Neural crest cell (in vitro differentiated cells): ENCODE measurements around the gene SMOC2. TPM values are rescaled to one million over a fixed set of nuclear protein-coding genes. Genes with fewer than 3 reads are reported as not detected.

ENCODE experiments used
- DNase-seq: peaks from one replicate; pipeline ENCODE4 v3.0.0; 2021; ENCODE audit warnings: low read depth, mixed read lengths, low spot score
- H3K27ac Mint-ChIP-seq: one replicate; pipeline ENCODE4 v1.8.0; 2021; ENCODE audit warnings: mild to moderate bottlenecking, mixed read lengths; ENCODE audit not compliant: unreplicated experiment
- H3K27me3 Mint-ChIP-seq: 2 replicates; pipeline ENCODE4 v1.8.0; 2021; ENCODE audit warnings: low read depth, mild to moderate bottlenecking, mixed read lengths
- H3K36me3 Mint-ChIP-seq: 2 replicates; pipeline ENCODE4 v1.8.0; 2021; ENCODE audit warnings: low read depth, mild to moderate bottlenecking, mixed read lengths
- H3K4me1 Mint-ChIP-seq: 2 replicates; pipeline ENCODE4 v1.8.0; 2021; ENCODE audit warnings: mixed read lengths
- H3K4me3 Mint-ChIP-seq: one replicate; pipeline ENCODE4 v1.8.0; 2021; ENCODE audit warnings: mild to moderate bottlenecking, mixed read lengths
- H3K9me3 Mint-ChIP-seq: 2 replicates; pipeline ENCODE4 v1.8.0; 2021; ENCODE audit warnings: mixed read lengths
- total RNA-seq: library from RNA; stranded (reverse); gene quantifications from 2 replicates; pipeline ENCODE4 v1.2.1, GENCODE V29; 2021
- TF ChIP-seq, protein P1 (sequence below): fragments of 200-600 bp; sonication (generic); conservative IDR thresholded peaks from 2 replicates; pipeline ENCODE4 v1.5.0; 2021; ENCODE audit warnings: antibody characterized with exemption, mild to moderate bottlenecking

The SMOC2 gene
- total RNA-seq, 1 donor from 2014 or later, result 0.23 TPM

DNA sequence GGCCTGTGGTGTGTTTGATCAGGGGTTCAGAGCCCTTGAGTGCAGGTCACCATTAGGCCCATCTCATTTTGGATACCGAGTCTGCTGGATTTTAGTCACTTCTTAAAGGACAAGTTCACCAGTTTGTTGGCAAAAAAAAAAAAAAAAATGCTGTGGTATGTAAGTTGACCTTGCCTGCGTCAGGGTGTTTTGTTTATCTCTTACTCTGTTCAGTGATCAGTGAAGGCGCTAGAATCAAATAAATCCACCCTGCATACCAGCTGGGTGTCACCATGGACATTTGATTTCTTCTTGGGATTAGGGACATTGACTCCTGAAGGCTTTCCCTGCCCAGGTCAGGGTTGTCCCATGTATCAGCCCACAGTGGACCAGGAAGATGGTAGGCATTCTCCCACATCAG, 6.7 kb downstream of the SMOC2 start:
- Mint-ChIP-seq H3K36me3 (no peaks in the 10 kb centered on the region), H3K4me1 (peaks cover 5% of the 10 kb centered on the region), H3K4me3 (no peak overlapping the region), H3K9me3 (no peaks in the 10 kb centered on the region), H3K27ac (no peak overlapping the region), H3K27me3 (peaks cover 44% of the 10 kb centered on the region)
- no peak for DNase-seq
- TF ChIP-seq, protein P1, sequence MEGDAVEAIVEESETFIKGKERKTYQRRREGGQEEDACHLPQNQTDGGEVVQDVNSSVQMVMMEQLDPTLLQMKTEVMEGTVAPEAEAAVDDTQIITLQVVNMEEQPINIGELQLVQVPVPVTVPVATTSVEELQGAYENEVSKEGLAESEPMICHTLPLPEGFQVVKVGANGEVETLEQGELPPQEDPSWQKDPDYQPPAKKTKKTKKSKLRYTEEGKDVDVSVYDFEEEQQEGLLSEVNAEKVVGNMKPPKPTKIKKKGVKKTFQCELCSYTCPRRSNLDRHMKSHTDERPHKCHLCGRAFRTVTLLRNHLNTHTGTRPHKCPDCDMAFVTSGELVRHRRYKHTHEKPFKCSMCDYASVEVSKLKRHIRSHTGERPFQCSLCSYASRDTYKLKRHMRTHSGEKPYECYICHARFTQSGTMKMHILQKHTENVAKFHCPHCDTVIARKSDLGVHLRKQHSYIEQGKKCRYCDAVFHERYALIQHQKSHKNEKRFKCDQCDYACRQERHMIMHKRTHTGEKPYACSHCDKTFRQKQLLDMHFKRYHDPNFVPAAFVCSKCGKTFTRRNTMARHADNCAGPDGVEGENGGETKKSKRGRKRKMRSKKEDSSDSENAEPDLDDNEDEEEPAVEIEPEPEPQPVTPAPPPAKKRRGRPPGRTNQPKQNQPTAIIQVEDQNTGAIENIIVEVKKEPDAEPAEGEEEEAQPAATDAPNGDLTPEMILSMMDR, result no peak

DNA sequence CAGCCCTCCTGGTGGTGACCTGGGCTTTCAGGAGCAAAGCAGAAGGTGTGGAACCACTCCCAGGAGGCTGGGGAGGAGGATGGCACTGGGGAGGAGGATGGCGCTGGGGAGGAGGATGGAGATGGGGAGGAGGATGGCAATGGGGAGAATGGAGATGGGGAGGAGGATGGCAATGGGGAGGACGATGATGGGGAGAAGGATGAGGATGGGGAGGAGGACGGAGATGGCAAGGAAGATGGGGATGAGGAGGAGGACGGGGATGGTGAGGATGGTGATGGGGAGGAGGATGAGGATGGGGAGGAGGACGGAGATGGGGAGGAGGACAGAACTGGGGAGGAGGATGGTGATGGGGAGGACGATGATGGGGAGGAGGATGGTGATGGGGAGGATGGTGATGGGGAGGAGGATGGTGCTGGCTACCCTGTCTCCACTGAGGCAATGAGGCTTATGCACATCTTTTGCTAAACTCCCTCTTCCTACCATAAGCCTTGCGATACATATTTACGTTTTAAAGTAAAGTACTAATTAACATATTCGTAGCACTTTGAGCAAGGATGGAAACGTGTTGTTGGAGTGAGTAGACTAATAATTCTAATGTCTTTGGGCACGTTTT, 7.4 kb downstream of the SMOC2 start:
- no peaks in the 10 kb centered on the region for H3K9me3 Mint-ChIP-seq
- peaks cover 38% of the 10 kb centered on the region for H3K27me3 Mint-ChIP-seq
- TF ChIP-seq, protein P1, result no peak
- DNase-seq, result no peak
- no peak overlapping the region for H3K27ac Mint-ChIP-seq
- no peaks in the 10 kb centered on the region for H3K36me3 Mint-ChIP-seq
- no peak overlapping the region for H3K4me3 Mint-ChIP-seq
- peaks cover 6% of the 10 kb centered on the region for H3K4me1 Mint-ChIP-seq

DNA sequence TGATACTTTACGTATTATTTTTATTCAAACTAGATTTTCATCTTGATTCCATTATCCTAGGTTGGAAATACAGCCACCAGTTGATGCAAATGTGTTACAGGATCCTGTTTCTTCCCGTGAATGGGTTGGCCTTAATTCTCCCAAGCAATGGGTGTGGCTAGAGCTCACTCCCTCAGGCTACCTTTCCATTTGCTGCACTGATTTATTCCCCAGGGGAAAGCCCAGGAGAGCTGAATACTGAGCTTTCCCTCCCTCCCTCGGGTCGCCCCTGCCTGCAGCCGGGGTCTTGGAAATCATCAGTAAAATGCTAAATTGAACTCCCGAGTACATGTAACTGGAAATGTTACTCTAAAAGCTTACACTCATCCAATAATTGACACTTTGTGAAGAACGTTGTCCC, 9.9 kb downstream of the SMOC2 start:
- H3K27ac Mint-ChIP-seq, result no peak overlapping the region
- DNase-seq, result no peak
- H3K27me3 Mint-ChIP-seq, result peaks cover 21% of the 10 kb centered on the region
- TF ChIP-seq, protein P1, result no peak
- H3K36me3 Mint-ChIP-seq, result no peaks in the 10 kb centered on the region
- H3K4me1 Mint-ChIP-seq, result peaks cover 13% of the 10 kb centered on the region
- no peaks in the 10 kb centered on the region for H3K9me3 Mint-ChIP-seq
- H3K4me3 Mint-ChIP-seq, result no peak overlapping the region

DNA sequence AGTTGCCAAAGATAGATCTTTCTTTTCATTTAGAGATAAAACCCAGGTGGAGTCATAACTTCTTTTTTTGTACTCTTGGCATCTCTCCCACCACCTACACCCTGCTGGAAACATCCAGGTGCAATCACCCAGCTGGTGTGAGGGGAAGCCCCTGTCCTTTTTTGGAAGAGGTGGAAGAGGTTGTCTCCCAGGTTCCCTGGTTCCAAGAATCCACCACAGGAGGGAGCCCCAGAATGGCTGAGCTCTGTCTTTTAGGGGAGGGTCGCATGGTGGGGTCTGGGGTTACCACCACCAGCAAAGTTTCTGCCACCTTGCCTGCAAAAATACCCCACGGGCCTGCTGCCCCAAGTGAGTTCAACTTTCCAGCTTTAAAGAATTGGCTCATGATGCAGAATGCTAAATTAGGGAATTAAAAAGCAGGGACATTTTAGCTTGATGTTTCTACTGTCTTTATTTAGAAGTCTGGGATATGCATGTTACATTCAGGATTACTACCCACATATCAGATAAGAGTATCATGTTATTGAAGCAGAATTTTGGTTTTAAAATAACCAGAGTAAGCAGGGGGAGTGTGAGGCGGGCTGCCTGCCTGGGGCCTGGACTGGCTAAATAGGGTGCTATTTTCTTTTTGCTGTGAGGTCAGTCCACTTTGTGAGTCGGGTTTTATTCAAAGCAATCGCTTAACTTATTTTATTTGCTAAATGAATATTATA, 11.0 kb downstream of the SMOC2 start:
- Mint-ChIP-seq H3K4me3 (no peak overlapping the region), H3K27me3 (peaks cover 17% of the 10 kb centered on the region), H3K27ac (no peak overlapping the region), H3K36me3 (no peaks in the 10 kb centered on the region), H3K4me1 (peaks cover 13% of the 10 kb centered on the region), H3K9me3 (no peaks in the 10 kb centered on the region)
- no peak for DNase-seq
- TF ChIP-seq, protein P1, result peak; percentile 43

DNA sequence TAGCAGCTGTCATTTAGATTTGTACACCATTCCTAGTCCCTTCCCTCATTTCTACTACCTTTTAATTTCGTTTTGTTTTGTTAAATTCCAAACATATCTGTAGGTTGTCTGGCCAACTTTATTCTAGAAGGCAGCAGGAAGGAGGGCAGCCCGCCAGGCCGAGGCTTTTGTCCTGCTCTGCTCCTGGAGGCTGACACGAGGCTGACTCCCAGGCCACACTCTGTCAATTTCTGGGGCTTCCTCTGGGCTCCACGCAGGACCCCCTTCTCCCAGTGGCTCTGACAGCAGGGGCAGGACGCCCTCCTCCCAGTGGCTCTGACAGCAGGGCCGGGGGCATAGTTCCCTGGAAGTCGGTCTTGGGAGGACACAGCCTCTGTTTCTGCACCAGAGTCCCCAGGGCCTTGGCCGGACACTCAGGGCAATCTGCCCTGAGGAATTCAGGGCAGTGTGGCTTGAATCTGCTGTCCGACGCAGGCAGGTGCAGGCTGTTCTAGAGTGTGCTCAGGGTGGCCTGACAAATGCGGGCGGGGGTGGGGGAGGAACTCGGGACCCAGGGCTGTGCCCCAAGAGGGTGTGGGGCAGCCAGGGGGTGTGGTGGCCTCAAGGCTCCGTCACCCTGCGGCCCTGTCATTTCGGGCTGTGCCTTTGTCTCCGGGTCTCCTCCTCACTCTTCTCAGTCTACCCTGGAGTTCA, 11.8 kb downstream of the SMOC2 start:
- Mint-ChIP-seq H3K9me3 (no peaks in the 10 kb centered on the region), H3K4me3 (no peak overlapping the region), H3K4me1 (peaks cover 16% of the 10 kb centered on the region), H3K27me3 (peaks cover 10% of the 10 kb centered on the region), H3K27ac (no peak overlapping the region), H3K36me3 (no peaks in the 10 kb centered on the region)
- TF ChIP-seq, protein P1, result no peak
- no peak for DNase-seq
